Natural killer cell (primary cell): ENCODE results near the gene CRYBG1. TPM values are rescaled to one million over a fixed set of nuclear protein-coding genes. Genes with fewer than 3 reads are reported as not detected.

Experiments
- ATAC-seq, 3 donors: fragments of 150-1000 bp in 2 of 3; fragments of 200-7000 bp in 1 of 3; cut with Tn5 transposase; 1 replicate in 1 of 3; 2 replicates in 2 of 3; pipeline ENCODE4 v1.10.0; 2021; ENCODE audit warnings: mild to moderate bottlenecking in 2 of 3, moderate library complexity in 2 of 3
- DNase-seq, 2 donors: peaks; one replicate each; pipeline versions ENCODE4 v3.0.0 to v3.0.0-alpha.2; 2013 to 2021; ENCODE audit warnings: mixed read lengths in 1 of 2
- H3K27ac ChIP-seq: one replicate; pipeline ENCODE4 v1.5.1; 2013; ENCODE audit warnings: mild to moderate bottlenecking, low read length
- H3K27me3 ChIP-seq: one replicate; pipeline ENCODE4 v1.6.1; 2013; ENCODE audit warnings: low read length; ENCODE audit not compliant: control insufficient read depth, insufficient read depth
- H3K36me3 ChIP-seq: one replicate; pipeline ENCODE4 v1.6.1; 2013; ENCODE audit warnings: low read length; ENCODE audit not compliant: control insufficient read depth, insufficient read depth
- H3K4me1 ChIP-seq: one replicate; pipeline ENCODE4 v1.6.1; 2013; ENCODE audit warnings: low read length; ENCODE audit not compliant: control insufficient read depth, insufficient read depth
- H3K4me3 ChIP-seq: one replicate; pipeline ENCODE4 v1.5.1; 2013; ENCODE audit warnings: low read length
- H3K9me3 ChIP-seq: one replicate; pipeline ENCODE4 v1.6.1; 2013; ENCODE audit warnings: low read length; ENCODE audit not compliant: control insufficient read depth, insufficient read depth
- H3K27ac Mint-ChIP-seq, 2 donors: one replicate each; pipeline ENCODE4 v1.8.0; 2022; ENCODE audit warnings: mild to moderate bottlenecking in 2 of 2, mixed read lengths in 2 of 2, moderate library complexity in 1 of 2
- H3K27me3 Mint-ChIP-seq, 2 donors: one replicate each; pipeline ENCODE4 v1.8.0; 2022; ENCODE audit warnings: low read depth in 2 of 2, mixed read lengths in 2 of 2
- H3K36me3 Mint-ChIP-seq: one replicate; pipeline ENCODE4 v1.8.0; 2022; ENCODE audit warnings: mixed read lengths
- H3K4me1 Mint-ChIP-seq, 2 donors: one replicate each; pipeline ENCODE4 v1.8.0; 2022; ENCODE audit warnings: mixed read lengths in 2 of 2
- H3K4me3 Mint-ChIP-seq: one replicate; pipeline ENCODE4 v1.8.0; 2022; ENCODE audit warnings: mild to moderate bottlenecking, moderate library complexity, mixed read lengths
- H3K9me3 Mint-ChIP-seq, 2 donors: one replicate each; pipeline ENCODE4 v1.8.0; 2022; ENCODE audit warnings: mixed read lengths in 2 of 2
- WGBS: methylation state at CpG from one replicate; pipeline ENCODE4 v1.1.7; 2013; ENCODE audit warnings: missing lambda C conversion rate; ENCODE audit not compliant: insufficient coverage; 5-methylcytosine and 5-hydroxymethylcytosine counted together
- intact Hi-C: fragments of 100-400 bp; cut with micrococcal nuclease; formaldehyde crosslinking; loops from one replicate; pipeline ENCODE4 v1.14.2; 2022
- total RNA-seq, 4 donors: library from RNA; stranded (reverse); fragments of 120-200 nt in 1 of 4; gene quantifications; one replicate each; pipeline versions ENCODE4 v1.2.3 to v1.2.4, GENCODE V29; 2013 to 2022
- TF ChIP-seq, protein P1 (sequence below): fragments of 200-600 bp; IDR thresholded peaks from one replicate; pipeline ENCODE4 v1.8.0; 2022; ENCODE audit warnings: antibody characterized with exemption

CRYBG1 gene
- total RNA-seq, 3 donors from 2014 or later (not counting 1 experiment from before 2014, with no cell fraction given), result 16.3 to 21.8 (median 17.5) TPM

DNA sequence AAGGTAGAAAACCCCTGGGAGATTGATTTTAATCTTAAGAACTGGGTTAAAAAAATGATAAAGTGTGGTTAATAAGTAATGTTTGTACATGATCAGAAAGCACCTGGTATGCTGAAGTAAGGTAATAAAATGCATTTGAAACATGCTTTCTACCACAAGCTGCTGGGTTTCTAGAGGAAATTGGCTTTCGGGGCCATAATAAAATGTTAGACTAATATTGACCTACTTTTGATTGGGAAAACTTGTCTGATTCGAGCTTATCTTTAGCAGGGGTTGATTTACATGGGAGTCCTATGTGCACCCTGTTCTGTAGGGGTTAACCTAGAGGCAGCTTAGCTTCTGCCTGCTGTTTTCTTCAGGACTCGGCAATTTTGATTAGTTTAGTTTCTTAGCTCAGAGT, 50.5 kb downstream of the CRYBG1 start:
- Mint-ChIP-seq H3K4me1 (no peaks in the 10 kb centered on the region), H3K27ac (no peak overlapping the region), H3K27me3 (peaks cover 29 to 51% of the 10 kb centered on the region in 2 donors), H3K36me3 (peaks cover 13% of the 10 kb centered on the region), H3K4me3 (no peak overlapping the region), H3K9me3 (peaks cover 2 to 5% of the 10 kb centered on the region in 2 donors)
- Histone ChIP-seq H3K4me3 (no peak overlapping the region), H3K4me1 (no peaks in the 10 kb centered on the region), H3K27me3 (no peaks in the 10 kb centered on the region), H3K36me3 (no peaks in the 10 kb centered on the region), H3K9me3 (no peaks in the 10 kb centered on the region), H3K27ac (no peak overlapping the region)
- intact Hi-C loops, result no loop called here
- ATAC-seq (no peak), DNase-seq (no peak)
- 83% methylated on average over 3 of the region's 3 CpGs for WGBS
- TF ChIP-seq, protein P1, sequence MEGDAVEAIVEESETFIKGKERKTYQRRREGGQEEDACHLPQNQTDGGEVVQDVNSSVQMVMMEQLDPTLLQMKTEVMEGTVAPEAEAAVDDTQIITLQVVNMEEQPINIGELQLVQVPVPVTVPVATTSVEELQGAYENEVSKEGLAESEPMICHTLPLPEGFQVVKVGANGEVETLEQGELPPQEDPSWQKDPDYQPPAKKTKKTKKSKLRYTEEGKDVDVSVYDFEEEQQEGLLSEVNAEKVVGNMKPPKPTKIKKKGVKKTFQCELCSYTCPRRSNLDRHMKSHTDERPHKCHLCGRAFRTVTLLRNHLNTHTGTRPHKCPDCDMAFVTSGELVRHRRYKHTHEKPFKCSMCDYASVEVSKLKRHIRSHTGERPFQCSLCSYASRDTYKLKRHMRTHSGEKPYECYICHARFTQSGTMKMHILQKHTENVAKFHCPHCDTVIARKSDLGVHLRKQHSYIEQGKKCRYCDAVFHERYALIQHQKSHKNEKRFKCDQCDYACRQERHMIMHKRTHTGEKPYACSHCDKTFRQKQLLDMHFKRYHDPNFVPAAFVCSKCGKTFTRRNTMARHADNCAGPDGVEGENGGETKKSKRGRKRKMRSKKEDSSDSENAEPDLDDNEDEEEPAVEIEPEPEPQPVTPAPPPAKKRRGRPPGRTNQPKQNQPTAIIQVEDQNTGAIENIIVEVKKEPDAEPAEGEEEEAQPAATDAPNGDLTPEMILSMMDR, result no peak

GRCh38 chr6:106411643-106412200, 51.2 kb downstream of the CRYBG1 start:
- Mint-ChIP-seq H3K4me1 (no peaks in the 10 kb centered on the region), H3K4me3 (no peak overlapping the region), H3K27ac (no peak overlapping the region), H3K36me3 (peaks cover 13% of the 10 kb centered on the region), H3K9me3 (peaks cover 2 to 5% of the 10 kb centered on the region in 2 donors), H3K27me3 (peaks cover 27 to 51% of the 10 kb centered on the region in 2 donors)
- Histone ChIP-seq H3K27ac (no peak overlapping the region), H3K9me3 (no peaks in the 10 kb centered on the region), H3K27me3 (no peaks in the 10 kb centered on the region), H3K4me3 (no peak overlapping the region), H3K36me3 (no peaks in the 10 kb centered on the region), H3K4me1 (no peaks in the 10 kb centered on the region)
- WGBS, result 90% methylated on average over 6 of the region's 6 CpGs
- no peak for DNase-seq
- ATAC-seq, result no peak
- intact Hi-C loops, result no loop called here
- TF ChIP-seq, protein P1, result no peak

- H3K36me3 ChIP-seq, result no peaks in the 10 kb centered on the region
- H3K9me3 Mint-ChIP-seq, result no peaks in the 10 kb centered on the region
- no peaks in the 10 kb centered on the region for H3K4me1 Mint-ChIP-seq
- H3K36me3 Mint-ChIP-seq, result no peaks in the 10 kb centered on the region
- H3K4me3 ChIP-seq, result no peak overlapping the region
- no peak overlapping the region for H3K27ac Mint-ChIP-seq
- H3K9me3 ChIP-seq, result no peaks in the 10 kb centered on the region
- H3K27me3 Mint-ChIP-seq, result peaks cover 19 to 38% of the 10 kb centered on the region in 2 donors
- TF ChIP-seq, protein P1, result no peak
- intact Hi-C loops, result no loop called here
- H3K4me3 Mint-ChIP-seq, result no peak overlapping the region
- ATAC-seq, result no peak
- no peaks in the 10 kb centered on the region for H3K4me1 ChIP-seq
- no peak for DNase-seq
- no peaks in the 10 kb centered on the region for H3K27me3 ChIP-seq
- no peak overlapping the region for H3K27ac ChIP-seq
Measured at GRCh38 chr6:106413016-106413415, 52.5 kb downstream of the CRYBG1 start.

DNA sequence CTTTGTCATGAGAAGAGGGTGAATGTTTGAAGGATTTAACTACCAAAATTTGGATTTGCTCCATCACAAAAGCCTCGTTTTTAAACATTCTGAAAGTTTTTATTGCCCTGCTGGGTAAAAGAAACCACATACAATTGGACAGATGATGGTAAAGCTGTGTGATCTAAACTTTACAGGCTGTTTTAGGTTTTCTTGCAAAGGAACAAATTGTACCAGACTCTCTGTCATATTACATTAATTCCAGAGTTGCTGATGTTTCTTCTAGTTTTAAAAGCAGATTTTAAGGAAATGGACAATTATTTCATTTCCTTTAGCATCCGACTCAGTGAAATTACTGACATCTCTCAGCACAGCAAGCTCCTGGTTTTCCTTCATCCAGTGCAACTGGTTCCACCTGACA, 53.2 kb downstream of the CRYBG1 start:
- Histone ChIP-seq H3K27ac (no peak overlapping the region), H3K4me3 (no peak overlapping the region), H3K9me3 (no peaks in the 10 kb centered on the region), H3K4me1 (no peaks in the 10 kb centered on the region), H3K27me3 (no peaks in the 10 kb centered on the region), H3K36me3 (no peaks in the 10 kb centered on the region)
- DNase-seq, result no peak
- intact Hi-C loops, result no loop called here
- Mint-ChIP-seq H3K27me3 (peaks cover 16 to 31% of the 10 kb centered on the region in 2 donors), H3K4me3 (no peak overlapping the region), H3K4me1 (no peaks in the 10 kb centered on the region), H3K9me3 (no peaks in the 10 kb centered on the region), H3K36me3 (no peaks in the 10 kb centered on the region), H3K27ac (no peak overlapping the region)
- WGBS, result 67% methylated on average over 2 of the region's 2 CpGs
- no peak for ATAC-seq
- TF ChIP-seq, protein P1, result no peak
